NOMO-1 treated with dmso at 0.1 percent for 144 hours (cell line): Measurements from ENCODE around the gene PPIE.
"Not testable (repeated sequence)": the region's sequence is repeated elsewhere in the genome, so short reads cannot be mapped to it uniquely, and the experiment has no call there.

Experiments
- DNase-seq: peaks from one replicate; lab custom pipeline; 2025; ENCODE audit not compliant: unreplicated experiment; lab: John Stamatoyannopoulos, UW

Gene PPIE

GRCh38 chr1:39757501-39757900 lies 18.8 kb downstream of the PPIE start:
- DNase-seq = no peak

GRCh38 chr1:39758556-39759435 lies 20.1 kb downstream of the PPIE start:
- DNase-seq = no peak

GRCh38 chr1:39759436-39759726 lies 20.7 kb downstream of the PPIE start:
- no peak for DNase-seq

GRCh38 chr1:39760074-39761008 lies 21.7 kb downstream of the PPIE start:
- no peak for DNase-seq

- no peak for DNase-seq
Observed at GRCh38 chr1:39761016-39761415, 22.3 kb downstream of the PPIE start.

- DNase-seq = no peak
Observed at GRCh38 chr1:39761557-39762260, 23.0 kb downstream of the PPIE start.

- no peak for DNase-seq
Observed at GRCh38 chr1:39762550-39763540, 24.2 kb downstream of the PPIE start.

- DNase-seq = not testable (repeated sequence)
Observed at GRCh38 chr1:39763619-39764374, 25.1 kb downstream of the PPIE start.

GRCh38 chr1:39764512-39764911 lies 25.8 kb downstream of the PPIE start:
- DNase-seq = not testable (repeated sequence)

GRCh38 chr1:39766466-39766865 lies 27.8 kb downstream of the PPIE start:
- not testable (repeated sequence) for DNase-seq

- not testable (repeated sequence) for DNase-seq
Observed at GRCh38 chr1:39769502-39769901, 30.8 kb downstream of the PPIE start.

- DNase-seq = not testable (repeated sequence)
Observed at GRCh38 chr1:39770100-39771021, 31.7 kb downstream of the PPIE start.

- DNase-seq = not testable (repeated sequence)
Observed at GRCh38 chr1:39771022-39771532, 32.4 kb downstream of the PPIE start, which contains the start of gene OXCT2. Gene OXCT2, minus strand, starts transcription at chr1:39771348. Its CDS starts 93 bp downstream, at chr1:39771255.

- not testable (repeated sequence) for DNase-seq
Observed at GRCh38 chr1:39773369-39773979, 34.8 kb downstream of the PPIE start.

- DNase-seq = not testable (repeated sequence)
Observed at GRCh38 chr1:39775141-39775540, 36.5 kb downstream of the PPIE start.

GRCh38 chr1:39775676-39776399 lies 37.2 kb downstream of the PPIE start:
- not testable (repeated sequence) for DNase-seq

GRCh38 chr1:39776400-39776713 lies 37.7 kb downstream of the PPIE start:
- no peak for DNase-seq
